ENCODE data around the gene SMOC2. TPM values are rescaled to one million over a fixed set of nuclear protein-coding genes. Genes with fewer than 3 reads are reported as not detected.

SMOC2 gene
- total and polyA plus RNA-seq, 7 donors, result 12.3 to 90.3 (median 22.8) TPM

DNA sequence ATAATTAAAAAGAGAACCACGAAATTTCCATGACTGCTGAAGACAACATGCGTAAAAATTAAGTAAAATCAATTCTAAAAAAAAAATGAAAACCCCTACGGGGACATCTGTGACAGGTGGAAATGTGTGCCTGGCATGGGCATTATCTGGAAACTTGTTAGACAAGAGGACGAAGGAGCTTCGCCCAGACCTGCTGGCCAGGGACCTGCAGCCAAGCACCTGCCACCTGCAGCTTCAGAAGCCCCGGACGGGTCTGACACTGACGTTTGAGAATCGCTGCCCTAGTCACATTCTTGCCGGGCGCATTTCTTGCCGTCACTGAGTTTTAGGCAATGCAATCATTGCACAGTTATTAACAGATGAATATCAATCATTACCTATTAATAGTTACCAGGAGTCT is 140.3 kb downstream of the SMOC2 start:
- ATAC-seq (no peak), DNase-seq (no peak)
- no peaks in the 10 kb centered on the region for H3K9me3 ChIP-seq
- TF ChIP-seq, protein P1, sequence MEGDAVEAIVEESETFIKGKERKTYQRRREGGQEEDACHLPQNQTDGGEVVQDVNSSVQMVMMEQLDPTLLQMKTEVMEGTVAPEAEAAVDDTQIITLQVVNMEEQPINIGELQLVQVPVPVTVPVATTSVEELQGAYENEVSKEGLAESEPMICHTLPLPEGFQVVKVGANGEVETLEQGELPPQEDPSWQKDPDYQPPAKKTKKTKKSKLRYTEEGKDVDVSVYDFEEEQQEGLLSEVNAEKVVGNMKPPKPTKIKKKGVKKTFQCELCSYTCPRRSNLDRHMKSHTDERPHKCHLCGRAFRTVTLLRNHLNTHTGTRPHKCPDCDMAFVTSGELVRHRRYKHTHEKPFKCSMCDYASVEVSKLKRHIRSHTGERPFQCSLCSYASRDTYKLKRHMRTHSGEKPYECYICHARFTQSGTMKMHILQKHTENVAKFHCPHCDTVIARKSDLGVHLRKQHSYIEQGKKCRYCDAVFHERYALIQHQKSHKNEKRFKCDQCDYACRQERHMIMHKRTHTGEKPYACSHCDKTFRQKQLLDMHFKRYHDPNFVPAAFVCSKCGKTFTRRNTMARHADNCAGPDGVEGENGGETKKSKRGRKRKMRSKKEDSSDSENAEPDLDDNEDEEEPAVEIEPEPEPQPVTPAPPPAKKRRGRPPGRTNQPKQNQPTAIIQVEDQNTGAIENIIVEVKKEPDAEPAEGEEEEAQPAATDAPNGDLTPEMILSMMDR (IDR thresholded peaks at IDR 0.05), result no peak
- no peak overlapping the region for H3K4me3 ChIP-seq
- no peak overlapping the region for H3K27ac ChIP-seq
- intact Hi-C loops (cut with DNase I), result no loop called here
- 59 to 76% (median 65%) methylated on average over 12 of the region's 12 CpGs for WGBS, 3 donors
- no peaks in the 10 kb centered on the region for H3K4me1 ChIP-seq
- H3K36me3 ChIP-seq (ENCODE audit: insufficient read depth in 1 of 2, low read depth in 1 of 2), result no peaks in the 10 kb centered on the region
- H3K27me3 ChIP-seq (ENCODE audit: insufficient read depth in 3 of 3, low read length in 2 of 3), result peaks cover 0 to 16% (median 3%) of the 10 kb centered on the region in 3 donors

- no peak for DNase-seq
- no peak overlapping the region for H3K27ac ChIP-seq
- 80 to 91% (median 82%) methylated on average over 9 of the region's 9 CpGs for WGBS, 3 donors
- H3K36me3 ChIP-seq (ENCODE audit: insufficient read depth in 1 of 2, low read depth in 1 of 2), result no peaks in the 10 kb centered on the region
- no peak for ATAC-seq
- no peak overlapping the region for H3K4me3 ChIP-seq
- no peaks in the 10 kb centered on the region for H3K4me1 ChIP-seq
- no peaks in the 10 kb centered on the region for H3K9me3 ChIP-seq
- intact Hi-C loops (cut with DNase I), result no loop called here
- TF ChIP-seq, protein P1 (IDR thresholded peaks at IDR 0.05), result no peak
- H3K27me3 ChIP-seq (ENCODE audit: insufficient read depth in 3 of 3, low read length in 2 of 3), result peaks cover 0 to 16% (median 0%) of the 10 kb centered on the region in 3 donors
These were observed 140.7 kb downstream of the SMOC2 start for GRCh38 chr6:168581706-168582105.

GRCh38 chr6:168582571-168582981 is 141.6 kb downstream of the SMOC2 start:
- H3K4me1 ChIP-seq, result no peaks in the 10 kb centered on the region
- TF ChIP-seq, protein P1 (IDR thresholded peaks at IDR 0.05), result no peak
- H3K9me3 ChIP-seq, result no peaks in the 10 kb centered on the region
- intact Hi-C loops (cut with DNase I), result no loop called here
- H3K4me3 ChIP-seq, result no peak overlapping the region
- ATAC-seq, result no peak
- WGBS, 3 donors, result 53 to 65% (median 58%) methylated on average over 21 of the region's 21 CpGs
- no peak overlapping the region for H3K27ac ChIP-seq
- H3K36me3 ChIP-seq (ENCODE audit: insufficient read depth in 1 of 2, low read depth in 1 of 2), result no peaks in the 10 kb centered on the region
- DNase-seq, result no peak
- H3K27me3 ChIP-seq (ENCODE audit: insufficient read depth in 3 of 3, low read length in 2 of 3), result peaks cover 0 to 8% (median 0%) of the 10 kb centered on the region in 3 donors

DNA sequence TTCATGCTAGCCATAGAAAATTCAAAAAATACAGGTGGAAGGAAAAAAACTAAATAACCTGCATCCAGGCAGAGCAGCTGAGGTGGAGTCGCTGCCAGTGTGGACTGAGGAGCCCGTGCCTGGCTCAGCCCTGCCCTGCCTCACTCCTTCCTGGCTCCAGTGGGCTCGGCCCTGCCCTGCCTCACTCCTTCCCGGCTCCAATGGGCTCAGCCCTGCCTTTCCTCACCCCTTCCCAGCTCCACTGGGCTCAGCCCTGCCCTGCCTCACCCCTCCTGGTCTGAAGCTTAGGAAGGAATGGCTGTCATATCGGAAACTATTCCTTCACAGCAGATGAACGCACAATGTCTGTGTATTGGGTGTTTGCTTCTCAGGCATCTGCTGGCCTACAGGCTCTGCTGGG is 142.1 kb downstream of the SMOC2 start:
- intact Hi-C loops (cut with DNase I), result no loop called here
- Histone ChIP-seq H3K36me3 (ENCODE audit: insufficient read depth in 1 of 2, low read depth in 1 of 2) (no peaks in the 10 kb centered on the region), H3K4me1 (no peaks in the 10 kb centered on the region), H3K27ac (no peak overlapping the region), H3K4me3 (no peak overlapping the region), H3K9me3 (no peaks in the 10 kb centered on the region), H3K27me3 (ENCODE audit: insufficient read depth in 3 of 3, low read length in 2 of 3) (peaks cover 0 to 7% (median 0%) of the 10 kb centered on the region in 3 donors)
- no peak for ATAC-seq
- TF ChIP-seq, protein P1 (IDR thresholded peaks at IDR 0.05), result no peak
- 78 to 94% (median 84%) methylated on average over 6 of the region's 6 CpGs for WGBS, 3 donors
- DNase-seq, result no peak

- intact Hi-C loops (cut with DNase I), result no loop called here
- DNase-seq, result no peak
- WGBS, 3 donors, result 86 to 94% (median 91%) methylated on average over 9 of the region's 9 CpGs
- Histone ChIP-seq H3K27me3 (ENCODE audit: insufficient read depth in 3 of 3, low read length in 2 of 3) (peaks cover 0 to 7% (median 0%) of the 10 kb centered on the region in 3 donors), H3K9me3 (no peaks in the 10 kb centered on the region), H3K36me3 (ENCODE audit: insufficient read depth in 1 of 2, low read depth in 1 of 2) (no peaks in the 10 kb centered on the region), H3K4me3 (no peak overlapping the region), H3K27ac (no peak overlapping the region), H3K4me1 (no peaks in the 10 kb centered on the region)
- ATAC-seq, result no peak
- TF ChIP-seq, protein P1 (IDR thresholded peaks at IDR 0.05), result no peak
These were observed 142.8 kb downstream of the SMOC2 start for GRCh38 chr6:168583821-168584220.

All from psoas muscle (tissue), 8 donors.